Measurements from ENCODE around the gene COL27A1.

DNA sequence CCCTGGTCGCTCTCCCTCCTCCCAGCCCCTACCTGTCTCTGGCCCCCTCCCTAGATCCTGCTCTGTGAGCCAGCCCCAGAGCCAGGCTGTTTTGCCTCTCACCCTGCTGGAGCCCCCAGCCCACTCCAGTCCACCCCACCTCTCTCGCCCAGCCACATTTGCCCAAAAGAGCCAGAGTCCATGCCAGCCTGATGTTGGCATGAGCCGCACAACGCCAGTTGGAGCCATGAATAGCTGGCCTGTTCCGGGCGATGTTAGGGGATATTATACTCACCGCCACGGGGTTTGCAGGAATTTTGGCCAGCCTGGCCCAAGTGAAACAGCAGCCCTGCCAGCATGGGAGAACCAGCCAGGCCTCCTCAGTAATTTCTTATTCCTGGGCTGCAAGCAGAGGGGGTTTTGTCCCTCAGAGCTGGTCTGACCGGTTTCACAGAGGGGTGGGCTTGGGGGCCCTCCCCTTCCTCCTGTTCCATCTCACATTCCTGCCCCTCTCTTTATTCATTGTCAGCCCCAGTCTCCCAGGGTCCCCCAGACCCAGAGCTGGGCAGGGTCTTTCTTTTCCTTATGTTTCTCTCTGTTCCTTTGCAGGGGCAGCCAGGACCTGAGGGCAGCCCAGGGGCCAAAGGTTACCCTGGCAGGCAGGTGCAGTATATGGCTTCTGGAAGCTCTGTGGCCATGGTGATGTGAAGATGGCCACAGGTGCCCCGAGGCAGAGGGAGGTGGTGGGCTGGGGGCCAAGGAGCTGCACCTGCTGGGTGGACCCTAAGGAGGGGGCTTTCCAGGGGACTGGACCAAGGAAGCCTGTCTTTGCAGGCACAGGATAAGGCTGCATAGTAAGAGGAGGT lies 50.1 kb downstream of the COL27A1 start:
- TF ChIP-seq, protein P1, sequence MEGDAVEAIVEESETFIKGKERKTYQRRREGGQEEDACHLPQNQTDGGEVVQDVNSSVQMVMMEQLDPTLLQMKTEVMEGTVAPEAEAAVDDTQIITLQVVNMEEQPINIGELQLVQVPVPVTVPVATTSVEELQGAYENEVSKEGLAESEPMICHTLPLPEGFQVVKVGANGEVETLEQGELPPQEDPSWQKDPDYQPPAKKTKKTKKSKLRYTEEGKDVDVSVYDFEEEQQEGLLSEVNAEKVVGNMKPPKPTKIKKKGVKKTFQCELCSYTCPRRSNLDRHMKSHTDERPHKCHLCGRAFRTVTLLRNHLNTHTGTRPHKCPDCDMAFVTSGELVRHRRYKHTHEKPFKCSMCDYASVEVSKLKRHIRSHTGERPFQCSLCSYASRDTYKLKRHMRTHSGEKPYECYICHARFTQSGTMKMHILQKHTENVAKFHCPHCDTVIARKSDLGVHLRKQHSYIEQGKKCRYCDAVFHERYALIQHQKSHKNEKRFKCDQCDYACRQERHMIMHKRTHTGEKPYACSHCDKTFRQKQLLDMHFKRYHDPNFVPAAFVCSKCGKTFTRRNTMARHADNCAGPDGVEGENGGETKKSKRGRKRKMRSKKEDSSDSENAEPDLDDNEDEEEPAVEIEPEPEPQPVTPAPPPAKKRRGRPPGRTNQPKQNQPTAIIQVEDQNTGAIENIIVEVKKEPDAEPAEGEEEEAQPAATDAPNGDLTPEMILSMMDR (optimal IDR thresholded peaks at IDR 0.05 in 1 of 3, IDR thresholded peaks at IDR 0.05 in 1 of 3, conservative IDR thresholded peaks at IDR 0.05 in 1 of 3; ENCODE audit: extremely low read depth in 1 of 3, insufficient read depth in 2 of 3, low read length in 3 of 3) = no peak
- no peak for TF ChIP-seq EZH2 (IDR thresholded peaks at IDR 0.05; ENCODE audit: low read length)

Data from keratinocyte (primary cell).